Right atrium auricular region (tissue), 2 donors: ENCODE measurements around the gene SLC36A1. TPM values are rescaled to one million over a fixed set of nuclear protein-coding genes. Genes with fewer than 3 reads are reported as not detected.

Experiments
- DNase-seq: peaks from one replicate; pipeline ENCODE4 v3.0.0-alpha.2; 2019; ENCODE audit warnings: low spot score
- H3K27ac ChIP-seq, 2 donors: fragments of 200-600 bp; sonication (generic); 1 replicate in 1 of 2; 2 replicates in 1 of 2; pipeline ENCODE4 v1.5.1; 2016 to 2019
- H3K27me3 ChIP-seq, 2 donors: fragments of 200-600 bp; sonication (generic); one replicate each; pipeline versions ENCODE4 v1.5.1 to v1.6.0; 2017 to 2019
- H3K36me3 ChIP-seq: fragments of 200-600 bp; sonication (generic); one replicate; pipeline ENCODE4 v1.5.1; 2016
- H3K4me1 ChIP-seq, 2 donors: fragments of 200-600 bp; sonication (generic); one replicate each; pipeline versions ENCODE4 v1.5.1 to v1.6.0; 2017 to 2019
- H3K4me3 ChIP-seq, 2 donors: fragments of 200-600 bp; sonication (generic); 1 replicate in 1 of 2; 2 replicates in 1 of 2; pipeline ENCODE4 v1.5.1; 2017 to 2019; ENCODE audit warnings: mild to moderate bottlenecking in 1 of 2, moderate library complexity in 1 of 2
- H3K9me3 ChIP-seq, 2 donors: fragments of 200-600 bp; sonication (generic); one replicate each; pipeline ENCODE4 v1.5.1; 2019
- CTCF ChIP-seq, 2 donors: fragments of 200-600 bp; sonication (generic); IDR thresholded peaks; one replicate each; pipeline ENCODE4 v1.5.1; 2019; ENCODE audit warnings: antibody characterized with exemption in 2 of 2
- total RNA-seq, 2 donors: library from RNA; depleted of rRNA; stranded (reverse); fragments of >200 nt; gene quantifications; one replicate each; pipeline ENCODE4 v1.1.0, GENCODE V29; 2016

The SLC36A1 gene
- total RNA-seq, 2 donors from 2014 or later = 3.9 to 5.8 TPM

- TF ChIP-seq CTCF (IDR thresholded peaks at IDR 0.05) = no peak
- no peaks in the 10 kb centered on the region for H3K36me3 ChIP-seq
- no peaks in the 10 kb centered on the region for H3K27me3 ChIP-seq
- no peak for DNase-seq
- peaks cover 0 to 6% of the 10 kb centered on the region in 2 donors for H3K9me3 ChIP-seq
- no peak overlapping the region for H3K4me3 ChIP-seq
- H3K27ac ChIP-seq = no peak overlapping the region
- H3K4me1 ChIP-seq = no peaks in the 10 kb centered on the region
These were observed 16.7 kb upstream of the SLC36A1 start for GRCh38 chr5:151430731-151431130.

GRCh38 chr5:151431666-151432065, 15.7 kb upstream of the SLC36A1 start:
- Histone ChIP-seq H3K4me1 (no peaks in the 10 kb centered on the region), H3K9me3 (peaks cover 0 to 6% of the 10 kb centered on the region in 2 donors), H3K36me3 (no peaks in the 10 kb centered on the region), H3K27me3 (no peaks in the 10 kb centered on the region), H3K27ac (no peak overlapping the region), H3K4me3 (no peak overlapping the region)
- TF ChIP-seq CTCF (IDR thresholded peaks at IDR 0.05) = no peak
- DNase-seq = no peak

- no peak overlapping the region for H3K27ac ChIP-seq
- no peaks in the 10 kb centered on the region for H3K36me3 ChIP-seq
- TF ChIP-seq CTCF (IDR thresholded peaks at IDR 0.05) = no peak
- DNase-seq = no peak
- no peaks in the 10 kb centered on the region for H3K4me1 ChIP-seq
- no peaks in the 10 kb centered on the region for H3K27me3 ChIP-seq
- H3K4me3 ChIP-seq = no peak overlapping the region
- H3K9me3 ChIP-seq = peaks cover 0 to 6% of the 10 kb centered on the region in 2 donors
These were observed 15.2 kb upstream of the SLC36A1 start for GRCh38 chr5:151432210-151432609.

GRCh38 chr5:151434570-151435237, 12.7 kb upstream of the SLC36A1 start:
- Histone ChIP-seq H3K27ac (no peak overlapping the region), H3K4me3 (no peak overlapping the region), H3K27me3 (no peaks in the 10 kb centered on the region), H3K9me3 (peaks cover 0 to 6% of the 10 kb centered on the region in 2 donors), H3K36me3 (no peaks in the 10 kb centered on the region), H3K4me1 (no peaks in the 10 kb centered on the region)
- DNase-seq = no peak
- no peak for TF ChIP-seq CTCF (IDR thresholded peaks at IDR 0.05)

GRCh38 chr5:151448038-151448985, 909 bp downstream of the SLC36A1 start:
- H3K4me3 ChIP-seq = peak overlapping the region; percentile 63 to 79
- H3K27me3 ChIP-seq = no peaks in the 10 kb centered on the region
- H3K4me1 ChIP-seq = peaks cover 0 to 10% of the 10 kb centered on the region in 2 donors
- no peaks in the 10 kb centered on the region for H3K9me3 ChIP-seq
- peak overlapping the region; percentile 36 to 69 for H3K27ac ChIP-seq
- TF ChIP-seq CTCF (IDR thresholded peaks at IDR 0.05) = no peak
- no peak for DNase-seq
- H3K36me3 ChIP-seq = no peaks in the 10 kb centered on the region
